DMS53 treated with DMSO at 0.1 percent for 48 hours (cell line): ENCODE data around the gene NCF4.

ENCODE experiments used
- DNase-seq: peaks from one replicate; lab custom pipeline; 2025; ENCODE audit not compliant: unreplicated experiment; lab: John Stamatoyannopoulos, UW

NCF4 gene

DNA sequence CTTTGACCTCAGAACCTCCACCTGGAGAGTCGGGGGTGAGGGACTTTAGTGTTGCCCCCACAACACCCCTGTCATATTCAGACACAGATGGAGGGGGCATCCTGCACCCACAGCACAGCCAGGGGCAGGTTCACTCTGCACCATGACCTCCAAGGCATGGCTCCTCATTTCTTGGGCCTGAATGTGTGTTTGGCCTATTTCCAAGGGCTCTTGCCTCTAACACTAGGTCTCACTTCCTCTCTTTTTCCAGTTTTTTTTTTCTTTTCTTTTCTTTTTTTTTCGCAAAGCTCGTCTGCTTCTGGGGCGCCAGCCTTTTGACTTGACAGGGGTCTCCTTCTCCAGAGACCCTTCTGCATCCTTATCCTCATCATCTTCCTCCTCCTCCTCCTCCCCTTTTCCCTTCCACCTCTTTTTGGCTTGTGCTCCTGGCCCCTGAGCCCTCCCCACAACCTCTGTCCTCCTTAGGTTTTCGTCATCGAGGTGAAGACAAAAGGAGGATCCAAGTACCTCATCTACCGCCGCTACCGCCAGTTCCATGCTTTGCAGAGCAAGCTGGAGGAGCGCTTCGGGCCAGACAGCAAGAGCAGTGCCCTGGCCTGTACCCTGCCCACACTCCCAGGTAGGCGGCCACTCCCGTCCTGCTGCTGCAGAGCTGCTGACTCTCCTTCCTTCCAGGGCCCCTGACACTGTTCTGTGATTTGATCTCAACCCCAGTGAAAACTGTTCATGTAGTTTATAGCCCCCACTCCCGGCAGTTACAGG is 3.8 kb downstream of the NCF4 start:
- no peak for DNase-seq

DNA sequence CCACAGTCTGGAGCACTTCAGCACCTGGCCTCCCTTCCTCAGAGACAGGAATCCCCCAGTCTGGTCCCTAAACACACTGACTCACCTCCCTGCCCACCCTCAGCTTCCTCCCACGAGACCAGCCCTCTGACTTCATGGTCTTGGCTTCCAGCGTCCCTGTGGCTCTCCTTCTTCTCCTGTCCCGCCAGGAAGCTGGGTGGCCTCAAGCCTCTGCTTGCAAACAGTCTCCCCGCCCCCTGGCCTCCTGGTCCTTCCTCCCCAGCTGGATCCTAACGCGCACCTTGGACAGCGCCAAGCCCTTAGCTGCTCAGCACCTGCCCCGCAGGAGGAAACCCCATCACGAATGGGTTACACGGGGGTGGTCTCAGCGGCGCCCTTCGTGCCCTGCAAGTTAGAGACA is 4.5 kb downstream of the NCF4 start:
- no peak for DNase-seq

DNA sequence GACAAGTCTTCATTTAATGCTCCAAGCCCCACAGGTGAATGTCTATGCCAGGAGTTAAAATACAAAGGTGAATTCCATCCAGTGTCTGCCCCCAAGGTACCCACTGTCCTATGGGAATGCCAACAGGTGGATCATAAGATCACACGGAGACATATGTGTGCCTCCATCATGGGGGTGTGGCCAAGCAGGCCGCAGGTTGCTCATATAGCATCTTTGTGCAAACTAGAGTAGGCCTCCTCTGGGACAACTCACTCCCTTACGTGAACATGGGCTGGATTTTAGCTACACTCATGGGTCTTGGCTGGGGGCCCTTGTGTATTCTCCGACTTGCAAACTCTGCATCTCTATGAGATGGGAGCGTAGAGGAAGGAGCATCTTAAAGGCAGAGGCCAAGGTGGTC is 6.9 kb downstream of the NCF4 start:
- no peak for DNase-seq

DNA sequence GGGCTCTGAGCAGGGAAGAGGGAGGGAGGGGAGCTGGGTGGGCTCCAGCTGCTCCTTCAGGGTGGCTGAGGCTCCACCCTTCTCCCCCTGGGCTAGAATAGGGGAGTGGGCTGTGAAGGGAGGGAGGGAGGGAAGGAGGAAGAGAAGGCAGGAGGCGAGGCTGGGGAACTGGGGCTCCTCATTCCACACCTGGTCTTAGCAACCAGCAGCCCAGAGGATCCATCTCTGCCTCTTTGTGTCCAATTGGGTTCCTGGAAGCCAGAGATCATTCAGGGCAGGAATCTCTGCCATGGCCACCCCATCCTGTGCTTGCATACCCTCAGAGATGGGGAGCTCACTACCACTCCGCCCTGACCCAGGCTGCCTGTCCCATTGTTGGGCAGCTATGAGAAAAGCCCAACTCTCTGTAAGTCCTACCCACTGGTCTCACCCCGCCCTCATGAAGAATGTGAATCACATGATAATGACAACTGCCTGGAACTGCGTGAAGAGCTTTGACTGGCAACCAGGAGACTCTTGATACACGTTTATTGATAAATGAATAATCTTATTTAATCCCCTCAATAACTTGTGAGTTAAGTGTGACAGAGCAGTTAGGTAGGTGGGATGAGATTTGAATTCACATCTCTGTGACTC is 7.9 kb downstream of the NCF4 start:
- DNase-seq, result no peak

DNA sequence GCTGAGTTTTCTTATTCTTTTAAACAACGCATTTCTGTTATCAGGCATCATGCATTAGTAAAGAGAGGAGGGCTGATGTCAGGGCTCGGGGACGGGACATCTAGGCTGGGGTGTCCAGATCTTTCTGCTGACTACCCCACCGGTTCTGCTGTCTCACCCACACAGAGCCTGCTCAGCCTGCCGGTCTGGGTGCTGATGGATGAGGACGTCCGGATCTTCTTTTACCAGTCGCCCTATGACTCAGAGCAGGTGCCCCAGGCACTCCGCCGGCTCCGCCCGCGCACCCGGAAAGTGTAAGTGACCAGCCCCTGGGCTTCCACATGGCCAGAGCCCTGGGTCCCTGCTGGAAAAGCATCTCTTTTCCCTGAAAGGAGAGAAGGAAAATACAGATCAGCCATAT is 9.4 kb downstream of the NCF4 start:
- no peak for DNase-seq

DNA sequence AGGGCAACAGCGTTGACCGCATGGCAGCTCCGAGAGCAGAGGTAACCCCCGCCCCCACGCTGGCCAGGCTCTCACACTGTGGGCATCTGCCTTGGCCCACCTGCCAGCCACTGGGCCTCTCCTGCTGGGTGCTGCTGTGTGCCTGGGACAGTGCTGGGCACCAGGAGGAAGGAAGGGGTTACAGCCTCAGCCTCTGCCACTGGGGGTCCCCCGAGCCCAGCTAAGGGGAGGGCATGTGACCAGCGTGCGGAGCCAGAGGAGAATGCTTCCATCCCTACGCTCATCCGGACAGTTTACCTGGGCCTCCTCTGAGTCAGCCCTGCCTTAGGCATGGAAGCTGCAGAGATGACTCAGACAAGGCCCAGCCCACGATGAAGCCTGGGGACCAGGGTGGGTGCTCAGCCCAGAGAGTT is 10.9 kb downstream of the NCF4 start:
- DNase-seq, result no peak

DNA sequence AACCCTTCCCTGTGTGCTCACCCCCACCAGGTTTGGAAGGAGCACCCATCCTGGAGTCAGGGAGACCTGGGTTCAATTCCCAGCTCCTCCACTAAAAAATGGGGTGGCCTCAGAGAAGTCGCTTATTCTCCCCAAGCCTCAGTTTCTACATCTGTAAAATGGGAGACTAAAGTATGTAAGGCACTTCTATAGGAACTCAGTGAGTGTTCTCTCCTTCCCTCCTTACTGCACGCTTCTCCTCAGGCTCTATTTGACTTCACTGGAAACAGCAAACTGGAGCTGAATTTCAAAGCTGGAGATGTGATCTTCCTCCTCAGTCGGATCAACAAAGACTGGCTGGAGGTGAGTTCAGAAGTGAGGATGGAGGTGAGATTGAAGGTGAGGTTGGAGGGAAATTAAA is 11.3 kb downstream of the NCF4 start:
- DNase-seq, result no peak

DNA sequence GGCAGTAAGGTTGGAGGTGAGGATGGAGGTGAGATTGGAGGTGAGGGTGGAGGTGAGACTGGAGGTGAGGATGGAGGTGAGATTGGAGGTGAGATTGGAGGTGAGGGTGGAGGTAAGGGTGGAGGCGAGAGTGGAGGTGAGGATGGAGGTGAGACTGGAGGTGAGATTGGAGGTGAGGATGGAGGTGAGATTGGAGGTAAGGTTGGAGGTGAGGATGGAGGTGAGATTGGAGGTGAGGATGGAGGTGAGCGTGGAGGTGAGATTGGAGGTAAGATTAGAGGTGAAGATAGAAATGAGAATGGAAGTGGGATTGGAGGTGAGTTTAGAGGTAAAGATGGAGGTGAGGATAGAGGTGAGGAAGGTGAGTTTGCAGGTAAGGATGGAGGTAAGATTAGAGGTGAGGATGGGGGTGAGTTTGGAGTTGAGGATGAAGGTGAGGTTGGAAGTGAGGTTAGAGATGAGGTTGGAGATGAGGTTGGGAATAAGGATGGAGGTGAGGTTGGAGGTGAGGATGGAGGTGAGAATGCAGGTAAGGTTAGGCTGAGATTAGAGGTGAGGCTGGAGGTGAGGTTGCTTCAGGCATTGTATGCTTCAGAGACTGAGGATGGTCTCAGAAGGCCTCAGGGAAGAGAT is 12.2 kb downstream of the NCF4 start:
- DNase-seq, result no peak

DNA sequence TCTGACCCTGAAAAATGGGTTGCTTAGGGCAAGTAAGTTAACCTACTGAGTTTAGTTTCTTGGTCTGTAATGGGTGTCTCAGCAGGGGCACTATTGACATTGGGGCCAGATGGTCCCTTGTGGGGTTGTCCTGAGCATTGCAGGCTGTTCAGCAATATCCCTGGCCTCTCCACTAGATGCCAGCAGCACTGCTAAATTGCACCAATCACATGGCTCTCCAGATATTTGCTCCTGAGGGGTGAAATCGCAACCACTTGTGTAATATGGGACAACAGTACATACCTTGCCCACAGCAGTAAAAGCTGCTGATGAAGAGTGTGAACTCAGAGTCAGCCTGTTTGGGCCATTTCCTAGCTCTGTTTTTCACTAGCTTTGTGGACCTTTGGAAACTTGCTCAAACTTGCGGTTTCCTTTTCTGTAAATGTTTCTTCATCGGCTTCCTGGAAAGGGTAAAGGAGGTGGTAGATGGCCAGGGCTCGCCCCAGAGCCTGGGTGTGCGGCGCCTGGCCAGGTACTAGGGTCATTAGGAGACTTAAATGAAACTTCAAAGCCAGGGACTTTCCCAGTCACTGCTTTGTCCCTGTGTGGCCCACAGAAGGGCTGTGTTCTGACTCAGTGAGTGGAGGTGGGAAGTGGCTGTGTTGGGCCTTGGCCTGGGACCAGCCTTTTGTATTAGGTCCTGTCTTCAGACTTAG is 13.0 kb downstream of the NCF4 start:
- no peak for DNase-seq

DNA sequence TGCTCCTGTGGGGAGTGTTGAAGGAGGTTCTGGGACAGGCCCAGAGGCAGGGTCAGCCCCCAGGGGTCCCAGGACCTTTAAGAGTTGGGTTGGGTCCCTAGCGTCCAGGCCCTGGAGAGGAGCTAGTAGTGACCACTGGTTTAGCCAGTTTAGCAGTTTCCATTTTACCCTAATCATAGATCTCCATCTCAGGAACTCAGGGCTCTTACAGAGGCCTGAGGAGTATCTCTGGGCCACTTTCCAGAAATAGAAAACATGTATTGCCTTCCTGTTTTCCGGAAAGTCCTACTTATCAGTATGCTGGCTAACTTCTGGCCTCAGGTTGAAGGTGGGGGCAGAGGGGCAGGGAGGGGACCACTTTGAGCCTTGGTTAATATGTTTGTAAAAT is 13.5 kb downstream of the NCF4 start:
- no peak for DNase-seq

DNA sequence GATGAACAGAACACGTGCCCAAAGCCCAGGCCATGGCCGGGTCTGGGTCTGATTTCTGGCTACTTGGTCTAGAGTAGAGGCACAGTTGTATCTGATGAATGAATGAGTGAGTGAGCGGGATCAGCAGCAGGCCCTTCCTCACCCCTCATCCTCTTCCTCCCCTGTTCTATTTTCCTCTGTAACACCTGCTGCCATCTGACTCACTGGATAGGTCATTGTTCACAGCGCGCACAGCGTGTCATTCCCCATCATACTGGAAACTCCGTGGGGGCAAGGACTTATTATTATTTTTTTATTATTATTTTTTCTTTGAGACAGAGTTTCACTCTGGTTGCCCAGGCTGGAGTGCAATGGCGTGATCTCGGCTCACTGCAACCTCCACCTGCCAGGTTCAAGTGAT is 13.9 kb downstream of the NCF4 start:
- no peak for DNase-seq

DNA sequence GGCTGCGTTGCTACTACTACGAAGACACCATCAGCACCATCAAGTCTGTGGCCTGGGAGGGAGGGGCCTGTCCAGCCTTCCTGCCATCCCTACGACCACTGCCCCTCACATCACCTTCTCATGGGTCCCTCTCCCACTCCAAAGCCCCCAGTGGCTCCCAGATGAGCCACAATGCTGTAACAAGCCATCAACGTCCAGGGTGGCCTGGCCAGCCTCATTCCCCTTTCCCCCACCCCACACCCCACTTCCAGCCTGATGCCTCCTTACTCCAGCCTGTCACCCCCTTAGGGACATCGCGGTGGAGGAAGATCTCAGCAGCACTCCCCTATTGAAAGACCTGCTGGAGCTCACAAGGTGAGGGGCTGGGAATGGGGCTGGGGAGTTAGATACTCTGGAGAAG is 14.9 kb downstream of the NCF4 start:
- no peak for DNase-seq

DNA sequence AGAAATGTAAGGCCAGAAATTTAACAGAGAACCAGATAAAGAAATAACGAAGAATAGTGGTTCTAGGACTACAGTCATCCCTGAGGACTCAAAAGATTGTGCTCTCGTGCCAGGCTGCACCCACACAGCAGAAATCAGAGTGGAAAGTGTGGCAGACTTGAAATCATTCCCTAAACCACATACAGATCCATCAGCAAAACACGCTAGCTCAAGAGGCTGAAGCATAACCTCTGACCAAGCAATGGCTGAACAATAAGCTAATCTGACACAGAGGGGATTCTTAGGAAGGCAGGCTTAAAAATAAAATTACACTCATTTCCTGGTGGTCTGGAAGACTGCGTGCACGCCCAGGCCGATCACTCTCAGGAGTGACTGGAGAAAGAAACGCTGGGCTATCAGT is 19.0 kb downstream of the NCF4 start:
- no peak for DNase-seq

DNA sequence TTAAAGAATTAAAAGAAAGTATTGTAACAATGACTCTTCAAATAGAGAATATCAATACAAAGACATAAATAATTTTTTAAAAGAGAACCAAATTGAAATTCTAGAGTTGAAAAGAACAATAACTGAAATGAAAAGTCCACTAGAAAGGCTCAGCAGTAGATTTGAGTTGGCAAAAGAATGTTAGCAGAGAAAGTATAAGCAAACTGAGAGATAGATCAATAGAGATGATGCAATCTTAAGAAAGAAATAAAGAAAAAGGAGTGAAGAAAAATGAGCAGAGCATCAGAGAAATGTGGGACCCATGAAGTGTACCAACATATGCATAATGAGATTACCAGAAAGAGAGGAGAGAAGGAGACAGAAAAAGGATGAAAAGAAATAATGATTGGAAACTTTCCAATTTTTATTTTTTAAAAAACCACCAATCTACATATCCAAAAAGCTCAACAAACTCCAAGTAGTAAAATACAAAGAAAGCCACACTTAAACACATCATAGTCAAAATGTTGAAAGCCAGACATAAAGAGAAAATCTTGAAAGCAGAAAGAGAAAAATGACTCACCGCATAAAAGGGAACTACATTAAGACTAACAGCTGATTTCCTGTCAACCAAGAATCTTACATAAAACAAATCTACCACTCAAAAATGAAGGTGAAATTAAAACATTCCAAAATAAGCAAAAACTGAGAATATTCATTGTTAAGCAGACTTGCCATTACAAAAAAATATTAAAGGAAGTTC is 20.9 kb downstream of the NCF4 start:
- no peak for DNase-seq

DNA sequence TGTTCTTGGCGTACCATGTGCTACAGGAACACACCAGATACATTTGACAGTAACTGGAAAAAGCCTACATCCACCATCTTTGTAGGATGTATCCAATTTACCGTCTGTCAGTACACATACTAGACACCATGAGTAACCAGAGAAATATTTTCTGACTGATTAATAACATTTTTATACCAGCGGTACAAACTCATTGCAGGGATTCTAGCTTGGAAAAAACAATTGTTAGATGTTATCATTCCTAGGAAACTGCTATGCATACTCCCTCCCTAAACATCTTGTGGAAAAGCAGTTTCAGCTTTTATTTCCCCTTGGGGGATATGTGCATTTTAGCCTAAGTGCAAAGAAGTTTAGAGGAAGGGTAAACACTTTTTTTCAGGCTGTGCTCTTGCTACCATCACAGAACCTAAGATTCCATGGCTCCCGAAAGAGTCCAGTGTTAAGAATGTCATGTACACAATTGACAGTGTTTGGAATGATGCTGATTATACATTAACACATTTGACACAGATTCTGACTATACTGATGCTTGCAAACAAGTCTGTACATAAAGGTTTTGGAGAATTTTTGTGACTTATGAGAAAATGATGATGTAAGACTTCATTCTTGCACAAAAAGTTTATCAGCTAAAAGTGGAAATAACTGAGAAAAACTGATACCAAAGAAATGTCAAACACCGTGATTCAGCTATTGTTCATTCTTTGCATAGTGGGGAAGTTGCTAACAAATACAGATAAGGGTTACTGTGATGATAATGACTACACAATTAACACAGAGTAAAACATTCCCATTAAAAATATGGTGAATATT is 23.7 kb downstream of the NCF4 start:
- DNase-seq, result no peak

DNA sequence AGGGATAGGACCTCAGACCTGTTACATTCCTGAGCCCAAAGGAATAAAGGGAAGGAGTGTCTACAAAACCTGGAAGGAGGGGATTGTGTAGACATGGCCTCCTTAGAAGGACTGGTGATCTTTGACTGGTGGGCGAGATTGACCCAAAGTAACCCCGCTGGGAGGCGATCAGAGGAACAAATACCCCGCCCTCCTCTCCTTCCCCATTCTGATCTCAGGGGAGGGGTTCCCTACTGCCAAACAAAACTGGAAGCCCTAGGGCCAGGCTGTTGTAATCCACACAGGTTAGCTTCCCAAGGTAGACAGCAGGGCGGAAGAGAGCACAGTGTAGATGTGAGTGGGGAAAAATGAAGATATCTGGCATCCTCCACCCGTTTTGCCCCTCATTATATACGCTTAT is 24.7 kb downstream of the NCF4 start:
- DNase-seq, result no peak

DNA sequence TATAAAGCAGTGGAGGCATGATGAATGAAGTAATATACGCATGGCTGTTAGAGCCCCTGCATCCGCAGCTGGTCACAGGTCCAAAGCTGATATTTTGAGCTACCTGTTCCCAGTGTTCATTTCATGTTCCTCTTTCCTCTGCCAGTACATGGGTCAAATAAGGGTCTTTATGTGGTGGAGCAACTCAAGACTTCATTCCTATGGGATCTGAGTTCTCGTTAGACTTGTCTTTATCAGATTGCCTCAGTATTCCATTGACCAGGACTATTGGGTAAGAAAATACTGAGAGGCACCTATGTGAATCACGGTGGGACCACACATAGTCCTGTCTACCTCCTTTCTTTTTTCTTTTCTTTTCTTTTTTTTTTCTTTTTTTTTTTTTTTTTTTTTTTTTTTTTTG is 25.2 kb downstream of the NCF4 start:
- DNase-seq, result no peak

DNA sequence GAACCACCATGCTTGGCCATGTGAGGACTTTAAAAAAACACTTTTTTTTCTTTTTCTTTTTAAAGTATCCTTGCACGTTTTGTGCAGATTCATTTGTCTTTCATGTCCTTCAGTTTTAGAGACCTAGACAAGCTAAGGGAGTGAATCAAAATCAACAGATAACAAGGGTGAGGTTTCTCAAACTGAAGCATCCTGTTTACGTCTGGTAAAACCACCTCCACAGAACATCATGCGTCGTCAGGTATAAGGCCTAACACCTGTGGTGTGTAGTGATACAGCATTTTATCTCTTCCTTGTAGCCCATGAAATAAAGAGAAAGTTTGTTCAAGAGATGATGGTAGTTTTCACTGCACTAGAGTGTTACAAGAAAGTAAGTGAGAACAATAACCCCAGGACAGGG is 26.4 kb downstream of the NCF4 start:
- DNase-seq, result no peak

DNA sequence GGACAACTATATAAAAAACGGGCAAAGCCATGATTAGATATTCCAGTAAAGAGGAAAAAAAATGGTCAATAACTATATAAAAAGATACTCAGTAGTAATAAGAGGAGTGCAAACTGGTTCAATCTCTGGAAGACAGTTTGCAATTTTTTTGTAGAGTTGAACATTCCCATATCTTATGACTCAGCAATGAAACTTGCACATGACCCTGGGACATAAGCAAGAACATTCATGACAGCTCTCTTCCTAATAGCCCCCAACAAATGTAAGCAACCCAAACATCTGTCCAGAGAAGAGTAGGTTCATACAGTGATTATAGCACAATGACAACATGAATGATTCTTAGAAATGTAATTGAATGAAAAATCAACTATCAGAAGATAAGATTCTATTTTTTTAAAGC is 30.8 kb downstream of the NCF4 start:
- no peak for DNase-seq

DNA sequence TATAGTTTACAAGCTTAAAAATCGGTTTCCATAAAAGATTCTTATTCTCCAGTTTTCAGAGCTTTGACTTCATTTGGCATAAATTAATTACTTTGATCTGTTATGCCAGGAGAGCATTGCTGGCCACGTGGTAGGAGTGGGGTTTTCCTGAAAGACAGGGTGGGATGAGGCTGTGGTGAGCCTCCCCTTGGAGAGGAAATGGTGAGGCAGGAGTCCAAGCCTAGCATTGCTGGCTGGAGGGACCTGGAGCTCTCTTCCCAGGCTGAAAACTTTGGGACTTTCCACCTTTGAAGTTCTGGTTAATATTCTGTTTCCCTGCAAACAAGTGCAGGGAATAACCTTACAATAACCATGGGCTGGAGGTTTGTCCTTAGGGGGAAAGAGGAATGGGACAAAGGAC is 31.5 kb downstream of the NCF4 start:
- DNase-seq, result no peak
